ENCODE data around the gene SPAG8. TPM values are rescaled to one million over a fixed set of nuclear protein-coding genes. Genes with fewer than 3 reads are reported as not detected.
A peak's percentile ranks its signal among the peaks of the same experiment; 100 is the strongest.

SPAG8 gene
- total and polyA plus RNA-seq, 2 donors from 2014 or later: 2.4 to 6.1 TPM

GRCh38 chr9:35818341-35818740 is 6.3 kb upstream of the SPAG8 start:
- H3K4me1 ChIP-seq (ENCODE audit: control insufficient read depth in 2 of 3, insufficient read depth in 2 of 3, low read depth in 1 of 3, low read length in 3 of 3): peaks cover 0 to 12% (median 6%) of the 10 kb centered on the region in 3 donors
- H3K9ac ChIP-seq (ENCODE audit: low read length in 3 of 3): no peak overlapping the region
- intact Hi-C loops (cut with DNase I): no loop called here
- no peaks in the 10 kb centered on the region for H3K27me3 ChIP-seq (ENCODE audit: control insufficient read depth, insufficient read depth, low read length)
- H3K36me3 ChIP-seq (ENCODE audit: control insufficient read depth in 2 of 3, insufficient read depth in 3 of 3, low read length in 3 of 3): no peaks in the 10 kb centered on the region
- TF ChIP-seq CTCF (IDR thresholded peaks at IDR 0.05; ENCODE audit: borderline replicate concordance, extremely low read depth, insufficient read depth): no peak
- FAIRE-seq (no peak), DNase-seq (no peak)
- no peak overlapping the region for H3K4me3 ChIP-seq (ENCODE audit: low read length in 3 of 3)
- no peaks in the 10 kb centered on the region for H3K9me3 ChIP-seq (ENCODE audit: control insufficient read depth in 2 of 3, insufficient read depth in 1 of 3, low read length in 3 of 3)
- H3K27ac ChIP-seq (ENCODE audit: low read depth in 2 of 2, low read length in 2 of 2): no peak overlapping the region

- no peaks in the 10 kb centered on the region for H3K27me3 ChIP-seq (ENCODE audit: control insufficient read depth, insufficient read depth, low read length)
- no peaks in the 10 kb centered on the region for H3K36me3 ChIP-seq (ENCODE audit: control insufficient read depth in 2 of 3, insufficient read depth in 3 of 3, low read length in 3 of 3)
- FAIRE-seq (no peak), DNase-seq (no peak)
- H3K27ac ChIP-seq (ENCODE audit: low read depth in 2 of 2, low read length in 2 of 2): no peak overlapping the region
- intact Hi-C loops (cut with DNase I): no loop called here
- peaks cover 0 to 22% (median 17%) of the 10 kb centered on the region in 3 donors for H3K4me1 ChIP-seq (ENCODE audit: control insufficient read depth in 2 of 3, insufficient read depth in 2 of 3, low read depth in 1 of 3, low read length in 3 of 3)
- no peak overlapping the region for H3K4me3 ChIP-seq (ENCODE audit: low read length in 3 of 3)
- no peaks in the 10 kb centered on the region for H3K9me3 ChIP-seq (ENCODE audit: control insufficient read depth in 2 of 3, insufficient read depth in 1 of 3, low read length in 3 of 3)
- H3K9ac ChIP-seq (ENCODE audit: low read length in 3 of 3): no peak overlapping the region
- TF ChIP-seq CTCF (IDR thresholded peaks at IDR 0.05; ENCODE audit: borderline replicate concordance, extremely low read depth, insufficient read depth): no peak
Measured at GRCh38 chr9:35816708-35817107, 4.6 kb upstream of the SPAG8 start.

- Histone ChIP-seq H3K36me3 (ENCODE audit: control insufficient read depth in 2 of 3, insufficient read depth in 3 of 3, low read length in 3 of 3) (no peaks in the 10 kb centered on the region), H3K27me3 (ENCODE audit: control insufficient read depth, insufficient read depth, low read length) (no peaks in the 10 kb centered on the region), H3K9ac (ENCODE audit: low read length in 3 of 3) (peak within 1 kb of the TSS; percentile 37 to 87 (median 82)), H3K27ac (ENCODE audit: low read depth in 2 of 2, low read length in 2 of 2) (peak within 1 kb of the TSS; percentile 98 to 99), H3K4me1 (ENCODE audit: control insufficient read depth in 2 of 3, insufficient read depth in 2 of 3, low read depth in 1 of 3, low read length in 3 of 3) (peaks cover 0 to 27% (median 17%) of the 10 kb centered on the region in 3 donors), H3K4me3 (ENCODE audit: low read length in 3 of 3) (peak within 1 kb of the TSS; percentile 55 to 71 (median 65)), H3K9me3 (ENCODE audit: control insufficient read depth in 2 of 3, insufficient read depth in 1 of 3, low read length in 3 of 3) (no peaks in the 10 kb centered on the region)
- DNase-seq: peak; percentile 99
- peak; percentile 96 for FAIRE-seq
- intact Hi-C loops (cut with DNase I): no loop called here
- TF ChIP-seq CTCF (IDR thresholded peaks at IDR 0.05; ENCODE audit: borderline replicate concordance, extremely low read depth, insufficient read depth): no peak
Measured at GRCh38 chr9:35814841-35815543, 2.9 kb upstream of the SPAG8 start, which contains the start of gene HINT2. Gene HINT2, minus strand, starts transcription at chr9:35815042. Its CDS starts 63 bp downstream, at chr9:35814979.
